ENCODE measurements around the gene EHD1.

Gene EHD1

GRCh38 chr11:64878494-64879243 lies at the start of gene EHD1:
TSS of gene EHD1 (minus strand) at chr11:64878621. CDS start at chr11:64878464, 157 bp downstream.
- in situ Hi-C loops (cut with MboI; ENCODE audit: low sequenced_read_pairs), result no loop called here

GRCh38 chr11:64926689-64927088 lies 48.3 kb upstream of the EHD1 start:
- in situ Hi-C loops (cut with MboI; ENCODE audit: low sequenced_read_pairs), result no loop called here

GRCh38 chr11:64925536-64926436 lies 47.4 kb upstream of the EHD1 start:
- in situ Hi-C loops (cut with MboI; ENCODE audit: low sequenced_read_pairs), result no loop called here

GRCh38 chr11:64924910-64925284 lies 46.5 kb upstream of the EHD1 start:
- in situ Hi-C loops (cut with MboI; ENCODE audit: low sequenced_read_pairs), result no loop called here

GRCh38 chr11:64923944-64924909 lies 45.8 kb upstream of the EHD1 start, which contains the start of gene PPP2R5B:
TSS of gene PPP2R5B (plus strand) at chr11:64924689. CDS start at chr11:64925735, 1,046 bp downstream.
- in situ Hi-C loops (cut with MboI; ENCODE audit: low sequenced_read_pairs), result no loop called here

GRCh38 chr11:64923151-64923661 lies 44.8 kb upstream of the EHD1 start:
- in situ Hi-C loops (cut with MboI; ENCODE audit: low sequenced_read_pairs), result no loop called here

- in situ Hi-C loops (cut with MboI; ENCODE audit: low sequenced_read_pairs), result no loop called here
Measured at GRCh38 chr11:64921384-64921783, 43.0 kb upstream of the EHD1 start.

- in situ Hi-C loops (cut with MboI; ENCODE audit: low sequenced_read_pairs), result no loop called here
Measured at GRCh38 chr11:64920124-64920523, 41.7 kb upstream of the EHD1 start.

GRCh38 chr11:64919627-64920026 lies 41.2 kb upstream of the EHD1 start:
- in situ Hi-C loops (cut with MboI; ENCODE audit: low sequenced_read_pairs), result no loop called here

- in situ Hi-C loops (cut with MboI; ENCODE audit: low sequenced_read_pairs), result no loop called here
Measured at GRCh38 chr11:64918017-64918416, 39.6 kb upstream of the EHD1 start.

GRCh38 chr11:64917663-64917995 lies 39.2 kb upstream of the EHD1 start:
- in situ Hi-C loops (cut with MboI; ENCODE audit: low sequenced_read_pairs), result no loop called here

- in situ Hi-C loops (cut with MboI; ENCODE audit: low sequenced_read_pairs), result no loop called here
Measured at GRCh38 chr11:64916775-64917662, 38.6 kb upstream of the EHD1 start, which contains the start of gene ATG2A. TSS of gene ATG2A (minus strand) at chr11:64917209. CDS start at chr11:64917135, 74 bp downstream.

- in situ Hi-C loops (cut with MboI; ENCODE audit: low sequenced_read_pairs), result no loop called here
Measured at GRCh38 chr11:64916040-64916774, 37.8 kb upstream of the EHD1 start.

GRCh38 chr11:64915376-64915887 lies 37.0 kb upstream of the EHD1 start:
- in situ Hi-C loops (cut with MboI; ENCODE audit: low sequenced_read_pairs), result no loop called here

- in situ Hi-C loops (cut with MboI; ENCODE audit: low sequenced_read_pairs), result no loop called here
Measured at GRCh38 chr11:64914123-64914522, 35.7 kb upstream of the EHD1 start.

- in situ Hi-C loops (cut with MboI; ENCODE audit: low sequenced_read_pairs), result no loop called here
Measured at GRCh38 chr11:64913171-64913727, 34.8 kb upstream of the EHD1 start.

GRCh38 chr11:64911689-64912088 lies 33.3 kb upstream of the EHD1 start:
- in situ Hi-C loops (cut with MboI; ENCODE audit: low sequenced_read_pairs), result no loop called here

GRCh38 chr11:64911142-64911541 lies 32.7 kb upstream of the EHD1 start:
- in situ Hi-C loops (cut with MboI; ENCODE audit: low sequenced_read_pairs), result no loop called here
